Smooth muscle cell (in vitro differentiated cells): ENCODE data around the gene PIK3R6. TPM values are rescaled to one million over a fixed set of nuclear protein-coding genes. Genes with fewer than 3 reads are reported as not detected.

Experiments used
- DNase-seq: peaks from one replicate; lab custom pipeline; 2025; ENCODE audit not compliant: unreplicated experiment; lab: John Stamatoyannopoulos, UW
- H2AFZ ChIP-seq: fragments of 200-600 bp; sonication (generic); 2 replicates; pipeline ENCODE4 v1.6.0; 2016; ENCODE audit warnings: antibody characterized with exemption, low read depth, mild to moderate bottlenecking
- H3F3A ChIP-seq: fragments of 200-600 bp; sonication (generic); 2 replicates; pipeline ENCODE4 v1.6.0; 2017; ENCODE audit warnings: antibody characterized with exemption, low read depth
- H3K27ac ChIP-seq: fragments of 200-600 bp; sonication (generic); 2 replicates; pipeline ENCODE4 v1.5.1; 2016; ENCODE audit warnings: low read depth, mild to moderate bottlenecking
- H3K27me3 ChIP-seq: fragments of 200-600 bp; sonication (generic); 2 replicates; pipeline ENCODE4 v1.6.1; 2016; ENCODE audit warnings: low read depth, mild to moderate bottlenecking
- H3K36me3 ChIP-seq: fragments of 200-600 bp; sonication (generic); 2 replicates; pipeline ENCODE4 v1.5.1; 2016; ENCODE audit warnings: low read depth
- H3K4me1 ChIP-seq: fragments of 200-600 bp; sonication (generic); 2 replicates; pipeline ENCODE4 v1.5.1; 2016; ENCODE audit warnings: low read depth
- H3K4me2 ChIP-seq: fragments of 200-600 bp; sonication (generic); 2 replicates; pipeline ENCODE4 v1.6.0; 2016; ENCODE audit warnings: mild to moderate bottlenecking
- H3K4me3 ChIP-seq: fragments of 200-600 bp; sonication (generic); 2 replicates; pipeline ENCODE4 v1.5.1; 2016; ENCODE audit warnings: mild to moderate bottlenecking
- H3K79me2 ChIP-seq: fragments of 200-600 bp; sonication (generic); 2 replicates; pipeline ENCODE4 v1.6.0; 2016; ENCODE audit warnings: low read depth, mild to moderate bottlenecking
- H3K9ac ChIP-seq: fragments of 200-600 bp; sonication (generic); 2 replicates; pipeline ENCODE4 v1.6.0; 2016; ENCODE audit warnings: low read depth
- H3K9me3 ChIP-seq: fragments of 200-600 bp; sonication (generic); replicated peaks from 2 replicates; pipeline ENCODE4 v1.5.1; 2016; ENCODE audit warnings: low read depth
- H4K20me1 ChIP-seq: fragments of 200-600 bp; sonication (generic); 2 replicates; pipeline ENCODE4 v1.6.0; 2016; ENCODE audit warnings: low read depth
- WGBS: methylation state at CpG from one replicate; pipeline ENCODE4 v1.1.7; 2016; ENCODE audit warnings: low lambda C conversion rate; 5-methylcytosine and 5-hydroxymethylcytosine counted together
- polyA plus RNA-seq: library from polyadenylated mRNA; unstranded; fragments of >200 nt; fragmentation: Nextera tagmentation; extraction: Ambion mirVana; gene quantifications from 2 replicates; pipeline ENCODE4 v1.2.1, GENCODE V29; 2016
- total RNA-seq: library from RNA; depleted of rRNA; stranded (reverse); fragments of >200 nt; gene quantifications from 2 replicates; pipeline ENCODE4 v1.2.3, GENCODE V29; 2014
- TF ChIP-seq, protein P1 (sequence below): fragments of 200-600 bp; sonication (generic); IDR thresholded peaks from 2 replicates; pipeline ENCODE4 v1.5.1; 2017; ENCODE audit warnings: borderline replicate concordance, mild to moderate bottlenecking, antibody characterized with exemption; ENCODE audit not compliant: insufficient read depth, poor library complexity, severe bottlenecking

The PIK3R6 gene
- total and polyA plus RNA-seq, 2 experiments from 2014 or later, result not detected

DNA sequence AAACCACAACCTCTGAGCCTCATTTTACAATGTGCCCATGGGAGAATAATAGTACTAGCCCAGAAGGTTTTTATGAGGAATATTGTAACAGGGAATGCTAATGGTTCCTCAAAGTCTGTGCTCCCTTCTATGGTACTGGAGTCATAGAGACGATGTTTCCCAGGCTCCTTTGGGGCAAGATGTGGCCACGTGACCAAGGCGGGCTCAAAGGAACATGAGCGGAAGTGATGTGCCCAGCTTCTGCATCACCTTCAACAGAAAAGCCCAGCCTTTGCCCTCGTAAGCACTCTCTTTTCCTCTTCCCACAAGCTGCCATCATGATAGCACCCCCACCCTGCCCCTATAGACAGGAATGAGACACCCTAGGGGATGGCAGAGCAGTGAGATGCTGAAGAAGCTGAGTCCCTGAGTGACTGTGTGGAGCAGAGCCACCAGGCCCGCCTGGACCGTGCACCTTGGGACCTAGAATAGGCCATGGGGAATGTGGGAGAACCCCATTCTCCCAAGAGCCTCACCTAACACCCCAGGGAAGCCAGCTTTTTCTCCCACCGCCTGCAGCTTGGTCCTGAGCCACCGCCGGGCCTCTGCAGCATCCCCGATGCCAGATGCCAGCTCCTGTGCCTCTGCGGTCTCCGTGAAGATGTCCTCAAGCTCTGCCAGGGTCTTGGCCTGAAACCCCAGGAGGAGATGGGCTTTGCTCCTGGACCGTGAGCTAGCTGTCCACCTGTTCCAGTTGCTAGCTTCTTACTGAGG lies 22.2 kb upstream of the PIK3R6 start:
- Histone ChIP-seq H3K27ac (no peak overlapping the region), H3K9me3 (no peaks in the 10 kb centered on the region), H3K36me3 (no peaks in the 10 kb centered on the region), H3K27me3 (no peaks in the 10 kb centered on the region), H3K4me3 (no peak overlapping the region), H3K79me2 (no peaks in the 10 kb centered on the region), H3K4me1 (peaks cover 6% of the 10 kb centered on the region), H2AFZ (no peak overlapping the region), H4K20me1 (no peaks in the 10 kb centered on the region), H3K4me2 (no peak overlapping the region), H3K9ac (no peak overlapping the region), H3F3A (no peaks in the 10 kb centered on the region)
- no peak for DNase-seq
- TF ChIP-seq, protein P1, sequence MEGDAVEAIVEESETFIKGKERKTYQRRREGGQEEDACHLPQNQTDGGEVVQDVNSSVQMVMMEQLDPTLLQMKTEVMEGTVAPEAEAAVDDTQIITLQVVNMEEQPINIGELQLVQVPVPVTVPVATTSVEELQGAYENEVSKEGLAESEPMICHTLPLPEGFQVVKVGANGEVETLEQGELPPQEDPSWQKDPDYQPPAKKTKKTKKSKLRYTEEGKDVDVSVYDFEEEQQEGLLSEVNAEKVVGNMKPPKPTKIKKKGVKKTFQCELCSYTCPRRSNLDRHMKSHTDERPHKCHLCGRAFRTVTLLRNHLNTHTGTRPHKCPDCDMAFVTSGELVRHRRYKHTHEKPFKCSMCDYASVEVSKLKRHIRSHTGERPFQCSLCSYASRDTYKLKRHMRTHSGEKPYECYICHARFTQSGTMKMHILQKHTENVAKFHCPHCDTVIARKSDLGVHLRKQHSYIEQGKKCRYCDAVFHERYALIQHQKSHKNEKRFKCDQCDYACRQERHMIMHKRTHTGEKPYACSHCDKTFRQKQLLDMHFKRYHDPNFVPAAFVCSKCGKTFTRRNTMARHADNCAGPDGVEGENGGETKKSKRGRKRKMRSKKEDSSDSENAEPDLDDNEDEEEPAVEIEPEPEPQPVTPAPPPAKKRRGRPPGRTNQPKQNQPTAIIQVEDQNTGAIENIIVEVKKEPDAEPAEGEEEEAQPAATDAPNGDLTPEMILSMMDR, result no peak
- 89% methylated on average over 14 of the region's 14 CpGs for WGBS

DNA sequence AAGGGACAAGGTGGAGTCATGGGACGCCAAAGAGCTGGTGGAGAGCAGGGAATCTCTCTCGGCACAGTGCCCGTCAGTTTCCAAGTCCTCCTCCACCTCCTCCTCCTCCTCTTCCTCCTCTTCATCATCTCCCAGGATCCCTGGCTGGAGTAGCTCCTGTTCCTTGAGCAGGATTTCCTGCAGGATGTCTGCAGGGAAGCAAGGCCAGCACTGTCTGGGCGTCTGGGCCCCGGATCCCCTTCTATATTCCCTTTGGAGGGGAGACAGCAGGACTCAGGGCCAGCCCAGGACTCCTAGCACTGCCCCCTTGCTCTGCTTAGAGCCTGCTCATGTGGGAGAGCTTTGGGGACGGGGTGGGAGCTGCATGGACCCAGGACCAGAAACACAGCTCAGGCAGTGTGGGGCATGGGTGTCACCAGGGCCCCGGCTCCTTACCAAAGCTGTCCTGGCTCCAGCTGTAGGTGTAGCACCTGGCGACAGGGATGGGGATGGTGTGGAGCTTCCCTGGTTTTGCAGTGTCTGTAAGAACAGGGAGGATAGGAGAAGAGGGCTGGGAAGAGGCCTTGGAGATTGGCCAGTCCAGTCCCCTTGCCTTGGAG lies 21.3 kb upstream of the PIK3R6 start:
- H3F3A ChIP-seq, result no peaks in the 10 kb centered on the region
- no peak overlapping the region for H3K4me3 ChIP-seq
- no peak overlapping the region for H2AFZ ChIP-seq
- DNase-seq, result no peak
- H3K27me3 ChIP-seq, result no peaks in the 10 kb centered on the region
- no peak overlapping the region for H3K9ac ChIP-seq
- no peaks in the 10 kb centered on the region for H3K4me1 ChIP-seq
- TF ChIP-seq, protein P1, result no peak
- no peaks in the 10 kb centered on the region for H3K79me2 ChIP-seq
- WGBS, result 60% methylated on average over 8 of the region's 8 CpGs
- H3K36me3 ChIP-seq, result no peaks in the 10 kb centered on the region
- no peaks in the 10 kb centered on the region for H3K9me3 ChIP-seq
- H3K27ac ChIP-seq, result no peak overlapping the region
- no peak overlapping the region for H3K4me2 ChIP-seq
- H4K20me1 ChIP-seq, result no peaks in the 10 kb centered on the region

DNA sequence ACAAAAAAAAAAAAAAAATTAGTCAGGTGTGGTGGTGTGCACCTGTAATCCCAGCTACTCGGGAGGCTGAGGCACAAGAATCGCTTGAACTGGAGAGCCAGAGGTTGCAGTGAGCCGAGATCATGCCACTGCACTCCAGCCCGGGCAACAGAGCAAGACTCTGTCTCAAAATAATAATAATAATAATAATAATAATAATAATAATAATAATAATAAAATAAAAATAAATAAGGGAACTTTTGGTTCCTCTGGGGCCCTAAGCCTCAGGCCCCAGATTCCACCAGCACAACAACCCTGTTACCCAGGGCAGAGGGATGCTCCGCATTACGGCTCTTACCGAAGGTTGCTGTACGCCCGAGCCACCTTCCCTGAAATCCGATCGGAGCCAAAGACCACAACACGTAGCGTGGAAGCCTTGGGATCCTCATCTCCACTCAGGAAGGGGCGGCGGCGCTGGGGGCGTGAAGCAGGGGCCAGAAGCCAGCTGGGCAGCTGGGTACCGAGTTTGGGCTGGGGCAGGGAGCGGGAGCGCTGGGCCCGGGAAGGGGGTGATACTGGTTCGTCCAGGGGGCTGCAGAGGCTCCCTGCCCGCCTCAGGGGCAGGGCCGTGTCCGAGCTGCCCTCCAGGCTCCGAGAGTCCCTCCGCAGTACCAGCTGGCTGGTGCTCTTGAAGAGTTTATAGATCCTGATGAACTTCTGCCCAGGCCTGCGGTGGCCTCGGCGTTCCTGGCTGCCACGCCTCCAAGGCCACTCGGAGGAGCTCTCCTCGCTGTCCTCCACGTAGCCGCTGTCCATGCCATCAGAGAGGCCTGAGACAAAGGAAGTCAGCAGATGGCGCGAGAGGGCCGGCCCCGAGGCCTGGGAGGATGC lies 20.6 kb upstream of the PIK3R6 start:
- H3K27ac ChIP-seq, result no peak overlapping the region
- no peaks in the 10 kb centered on the region for H3K4me1 ChIP-seq
- no peaks in the 10 kb centered on the region for H3K36me3 ChIP-seq
- no peaks in the 10 kb centered on the region for H3K79me2 ChIP-seq
- H3K9ac ChIP-seq, result no peak overlapping the region
- peak; percentile 31 for DNase-seq
- H3K4me2 ChIP-seq, result no peak overlapping the region
- H2AFZ ChIP-seq, result no peak overlapping the region
- no peaks in the 10 kb centered on the region for H3K27me3 ChIP-seq
- H3K9me3 ChIP-seq, result no peaks in the 10 kb centered on the region
- TF ChIP-seq, protein P1, result peak; percentile 45
- 69% methylated on average over 39 of the region's 39 CpGs for WGBS
- no peaks in the 10 kb centered on the region for H3F3A ChIP-seq
- no peaks in the 10 kb centered on the region for H4K20me1 ChIP-seq
- H3K4me3 ChIP-seq, result no peak overlapping the region
